HepG2 (cell line): ENCODE measurements around the gene EPHA1. TPM values are rescaled to one million over a fixed set of nuclear protein-coding genes. Genes with fewer than 3 reads are reported as not detected.

ENCODE experiments used
- ARNT ChIP-seq: fragments of 450-650 bp; IDR thresholded peaks from 2 replicates; pipeline ENCODE4 v1.6.1; 2017
- BORCS8-MEF2B ChIP-seq: sonication (generic); formaldehyde crosslinking; IDR thresholded peaks from 2 replicates; pipeline ENCODE4 v1.8.0; 2022; ENCODE audit warnings: mild to moderate bottlenecking, missing genetic modification reagents
- BRCA1 ChIP-seq: sonication (generic); formaldehyde crosslinking; IDR thresholded peaks from 2 replicates; pipeline ENCODE4 v1.4.0; 2020; ENCODE audit warnings: missing genetic modification reagents
- CBX5 ChIP-seq: sonication (generic); formaldehyde crosslinking; IDR thresholded peaks from 2 replicates; pipeline ENCODE4 v1.4.0; 2020; ENCODE audit warnings: missing genetic modification reagents, borderline replicate concordance
- CEBPB ChIP-seq: IDR thresholded peaks from 2 replicates; pipeline ENCODE4 v1.6.1; 2011; ENCODE audit warnings: low read depth, low read length, improper control_type of control experiment, borderline replicate concordance
- HDAC1 ChIP-seq: sonication (generic); formaldehyde crosslinking; IDR thresholded peaks from 2 replicates; pipeline ENCODE4 v1.5.1; 2020; ENCODE audit warnings: mild to moderate bottlenecking, missing genetic modification reagents
- HOXA9 ChIP-seq: sonication (generic); formaldehyde crosslinking; IDR thresholded peaks from 2 replicates; pipeline ENCODE4 v1.8.1; 2022; ENCODE audit warnings: missing genetic modification reagents, mild to moderate bottlenecking, moderate library complexity, borderline replicate concordance
- IRF9 ChIP-seq: sonication (generic); formaldehyde crosslinking; IDR thresholded peaks from 2 replicates; pipeline ENCODE4 v1.8.0; 2022; ENCODE audit warnings: missing genetic modification reagents, mild to moderate bottlenecking, borderline replicate concordance
- POLR2AphosphoS2 ChIP-seq: IDR thresholded peaks from 2 replicates; pipeline ENCODE4 v1.6.1; 2011; ENCODE audit warnings: low read depth, low read length, improper control_type of control experiment
- POLR2AphosphoS5 ChIP-seq: IDR thresholded peaks from 2 replicates; pipeline ENCODE4 v1.6.1; 2012; ENCODE audit warnings: low read depth, low read length
- PRDM15 ChIP-seq: sonication (generic); formaldehyde crosslinking; IDR thresholded peaks from 2 replicates; pipeline ENCODE4 v1.4.0; 2020; ENCODE audit warnings: missing genetic modification reagents
- SPEN ChIP-seq: sonication (generic); formaldehyde crosslinking; IDR thresholded peaks from 2 replicates; pipeline ENCODE4 v1.5.1; 2020; ENCODE audit warnings: low read depth, mild to moderate bottlenecking, missing genetic modification reagents
- SYNCRIP ChIP-seq: fragments of 200-400 bp; formaldehyde crosslinking; IDR thresholded peaks from 2 replicates; pipeline ENCODE4 v1.6.1; 2018; ENCODE audit warnings: mild to moderate bottlenecking, low read depth, low read length; ENCODE audit not compliant: insufficient read depth
- TARDBP ChIP-seq: sonication (generic); formaldehyde crosslinking; IDR thresholded peaks from 2 replicates; pipeline ENCODE4 v1.8.0; 2022; ENCODE audit warnings: mild to moderate bottlenecking, missing genetic modification reagents
- XBP1 ChIP-seq: sonication (generic); formaldehyde crosslinking; IDR thresholded peaks from 2 replicates; pipeline ENCODE4 v1.5.0; 2020; ENCODE audit warnings: missing genetic modification reagents
- ZBTB25 ChIP-seq: IDR thresholded peaks from 2 replicates; pipeline ENCODE4 v1.6.1; 2018; ENCODE audit warnings: missing genetic modification reagents
- ZC3H13 ChIP-seq: sonication (generic); formaldehyde crosslinking; IDR thresholded peaks from 2 replicates; pipeline ENCODE4 v1.8.1; 2023; ENCODE audit warnings: mild to moderate bottlenecking, missing genetic modification reagents, moderate library complexity
- ZNF121 ChIP-seq: sonication (generic); formaldehyde crosslinking; IDR thresholded peaks from 2 replicates; pipeline ENCODE4 v1.5.0; 2020; ENCODE audit warnings: mild to moderate bottlenecking, missing genetic modification reagents
- ZNF124 ChIP-seq: sonication (generic); formaldehyde crosslinking; IDR thresholded peaks from 2 replicates; pipeline ENCODE4 v1.4.0; 2020; ENCODE audit warnings: missing genetic modification reagents
- ZNF414 ChIP-seq: sonication (generic); formaldehyde crosslinking; IDR thresholded peaks from 2 replicates; pipeline ENCODE4 v1.5.0; 2020; ENCODE audit warnings: missing genetic modification reagents
- ZNF44 ChIP-seq: sonication (generic); formaldehyde crosslinking; IDR thresholded peaks from 2 replicates; pipeline ENCODE4 v1.5.1; 2020; ENCODE audit warnings: mild to moderate bottlenecking, missing genetic modification reagents
- ZNF446 ChIP-seq: sonication (generic); formaldehyde crosslinking; IDR thresholded peaks from 2 replicates; pipeline ENCODE4 v1.5.0; 2020; ENCODE audit warnings: mild to moderate bottlenecking, missing genetic modification reagents
- ZNF562 ChIP-seq: sonication (generic); formaldehyde crosslinking; IDR thresholded peaks from 2 replicates; pipeline ENCODE4 v1.8.0; 2022; ENCODE audit warnings: missing genetic modification reagents, borderline replicate concordance
- ZNF775 ChIP-seq: sonication (generic); formaldehyde crosslinking; IDR thresholded peaks from 2 replicates; pipeline ENCODE4 v1.4.0; 2020; ENCODE audit warnings: missing genetic modification reagents, mild to moderate bottlenecking, moderate library complexity, borderline replicate concordance
- ZNF83 ChIP-seq: sonication (generic); formaldehyde crosslinking; IDR thresholded peaks from 2 replicates; pipeline ENCODE4 v1.4.0; 2020; ENCODE audit warnings: missing genetic modification reagents, mild to moderate bottlenecking, borderline replicate concordance
- polyA plus RNA-seq, 8 experiments: library from polyadenylated mRNA; depleted of rRNA in 3 of 8; stranded (reverse) in 7 of 8; unstranded in 1 of 8; fragments of >200 nt; fragmentation: Illumina TruSeq in 4 of 8; extraction: Trizol in 4 of 8; gene quantifications; 2 replicates each; pipeline versions ENCODE4 v1.2.1 to v1.2.3, GENCODE V29; 2011 to 2016; ENCODE audit warnings: low read depth in 4 of 8, missing spikeins in 1 of 8, mixed read lengths in 1 of 8; ENCODE audit not compliant: insufficient read depth in 1 of 8
- total RNA-seq, 5 experiments: library from RNA; depleted of rRNA; stranded (reverse); fragments of >200 nt; fragmentation: Illumina TruSeq; extraction: Trizol; gene quantifications; 2 replicates each; pipeline ENCODE4 v1.2.3, GENCODE V29; 2016; ENCODE audit warnings: low read depth in 1 of 5

EPHA1 gene
- total and polyA plus RNA-seq, 2 of the 13 experiments (the other 11 are each of a cell fraction or from before 2014, with no cell fraction given), result 4.6 to 17.1 TPM

- TF ChIP-seq PRDM15, result peak; percentile 53; the same call in 1 of the 2 replicates
- no peak for TF ChIP-seq ZNF562
- TF ChIP-seq ZNF775 (CRISPR knock-in tag), result no peak
- TF ChIP-seq SYNCRIP, result no peak
- peak; percentile 40 for TF ChIP-seq POLR2AphosphoS5
- TF ChIP-seq ZNF124 (CRISPR knock-in tag), result no peak
- no peak for TF ChIP-seq ARNT
- TF ChIP-seq ZNF121 (CRISPR knock-in tag), result no peak
- TF ChIP-seq ZNF44 (CRISPR knock-in tag), result no peak
- TF ChIP-seq SPEN, result 0 out of 2 replicates have a peak, but pooled peaks have one; percentile 27
- no peak for TF ChIP-seq ZNF83 (CRISPR knock-in tag)
- no peak for TF ChIP-seq HOXA9 (CRISPR knock-in tag)
- TF ChIP-seq IRF9, result no peak
- no peak for TF ChIP-seq CEBPB
- 0 out of 2 replicates have a peak, but pooled peaks have one; percentile 42 for TF ChIP-seq TARDBP (CRISPR knock-in tag)
- TF ChIP-seq CBX5, result no peak
- TF ChIP-seq HDAC1, result peak; percentile 36; the same call in 1 of the 2 replicates
- peak; percentile 29; the same call in 1 of the 2 replicates for TF ChIP-seq BORCS8-MEF2B
- TF ChIP-seq BRCA1 (CRISPR knock-in tag), result no peak
- TF ChIP-seq ZBTB25, result no peak
- TF ChIP-seq ZC3H13 (CRISPR knock-in tag), result no peak
- no peak; the same call in 1 of the 2 replicates for TF ChIP-seq ZNF446 (CRISPR knock-in tag)
- no peak for TF ChIP-seq POLR2AphosphoS2
- TF ChIP-seq ZNF414, result no peak; the same call in 1 of the 2 replicates
- no peak for TF ChIP-seq XBP1
Observed at GRCh38 chr7:143380646-143381426, 27.8 kb downstream of the EPHA1 start, which contains the start of gene ZYX (continued).
